Measurements from ENCODE around the gene CHML. TPM values are rescaled to one million over a fixed set of nuclear protein-coding genes. Genes with fewer than 3 reads are reported as not detected.

The CHML gene
- total and polyA plus RNA-seq, 2 experiments from 2014 or later: 3.2 to 7.2 TPM

- in situ Hi-C loops (cut with MboI): no loop called here
- Histone ChIP-seq H3K4me3 (no peak overlapping the region), H3K9me2 (ENCODE audit: insufficient read depth) (no peaks in the 10 kb centered on the region), H3K27me3 (replicated peaks; ENCODE audit: insufficient read depth) (no peaks in the 10 kb centered on the region), H3K79me2 (ENCODE audit: insufficient read depth) (peaks cover 14% of the 10 kb centered on the region), H3K4me2 (ENCODE audit: unreplicated experiment) (no peak overlapping the region), H3K27ac (no peak overlapping the region), H2AFZ (no peak overlapping the region), H4K20me1 (ENCODE audit: insufficient read depth) (no peaks in the 10 kb centered on the region), H3K36me3 (ENCODE audit: low read depth) (no peaks in the 10 kb centered on the region), H3F3A (ENCODE audit: insufficient read depth) (peaks cover 12% of the 10 kb centered on the region), H3K9me3 (ENCODE audit: low read depth) (no peaks in the 10 kb centered on the region), H3K4me1 (ENCODE audit: insufficient read depth) (peaks cover 23% of the 10 kb centered on the region), H3K9ac (no peak overlapping the region)
- TF ChIP-seq EZH2phosphoT487 (IDR thresholded peaks at IDR 0.05; ENCODE audit: insufficient read depth, low read depth) (no peak), EZH2 (IDR thresholded peaks at IDR 0.05; ENCODE audit: insufficient read depth, poor library complexity, severe bottlenecking) (no peak)
- WGBS, 2 experiments (ENCODE audit: low coverage in 1 of 2, low lambda C conversion rate in 2 of 2, missing lambda C conversion rate in 2 of 2): 91 to 100% methylated on average over 1 of the region's 1 CpG
- no peak for DNase-seq
Measured at GRCh38 chr1:241642593-241642944, 2.4 kb upstream of the CHML start.

- Histone ChIP-seq H2AFZ (no peak overlapping the region), H4K20me1 (ENCODE audit: insufficient read depth) (no peaks in the 10 kb centered on the region), H3K36me3 (ENCODE audit: low read depth) (no peaks in the 10 kb centered on the region), H3K4me1 (ENCODE audit: insufficient read depth) (peaks cover 29% of the 10 kb centered on the region), H3K9ac (no peak overlapping the region), H3K79me2 (ENCODE audit: insufficient read depth) (peaks cover 18% of the 10 kb centered on the region), H3K27me3 (replicated peaks; ENCODE audit: insufficient read depth) (no peaks in the 10 kb centered on the region), H3K4me2 (ENCODE audit: unreplicated experiment) (no peak overlapping the region), H3K4me3 (no peak overlapping the region), H3F3A (ENCODE audit: insufficient read depth) (peaks cover 12% of the 10 kb centered on the region), H3K9me2 (ENCODE audit: insufficient read depth) (no peaks in the 10 kb centered on the region), H3K9me3 (ENCODE audit: low read depth) (no peaks in the 10 kb centered on the region), H3K27ac (no peak overlapping the region)
- 68 to 69% methylated on average over 12 of the region's 12 CpGs for WGBS, 2 experiments (ENCODE audit: low coverage in 1 of 2, low lambda C conversion rate in 2 of 2, missing lambda C conversion rate in 2 of 2)
- peak; percentile 48 for DNase-seq
- in situ Hi-C loops (cut with MboI): no loop called here
- TF ChIP-seq EZH2 (IDR thresholded peaks at IDR 0.05; ENCODE audit: insufficient read depth, poor library complexity, severe bottlenecking) (no peak), EZH2phosphoT487 (IDR thresholded peaks at IDR 0.05; ENCODE audit: insufficient read depth, low read depth) (no peak)
Measured at GRCh38 chr1:241641773-241642592, 1.8 kb upstream of the CHML start.

GRCh38 chr1:241640867-241641622 lies 876 bp upstream of the CHML start:
- 91 to 93% methylated on average over 9 of the region's 9 CpGs for WGBS, 2 experiments (ENCODE audit: low coverage in 1 of 2, low lambda C conversion rate in 2 of 2, missing lambda C conversion rate in 2 of 2)
- Histone ChIP-seq H3K27me3 (replicated peaks; ENCODE audit: insufficient read depth) (no peaks in the 10 kb centered on the region), H3K27ac (no peak overlapping the region)

GRCh38 chr1:241639623-241640148 lies 483 bp downstream of the CHML start:
- DNase-seq: peak; percentile 68
- H3K9me3 ChIP-seq (ENCODE audit: low read depth): no peaks in the 10 kb centered on the region
- peak overlapping the region; percentile 84 for H3K4me3 ChIP-seq
- H3K4me1 ChIP-seq (ENCODE audit: insufficient read depth): peaks cover 32% of the 10 kb centered on the region
- no peaks in the 10 kb centered on the region for H4K20me1 ChIP-seq (ENCODE audit: insufficient read depth)
- no peaks in the 10 kb centered on the region for H3K27me3 ChIP-seq (replicated peaks; ENCODE audit: insufficient read depth)
- no peak overlapping the region for H3K27ac ChIP-seq
- peaks cover 12% of the 10 kb centered on the region for H3F3A ChIP-seq (ENCODE audit: insufficient read depth)
- in situ Hi-C loops (cut with MboI): no loop called here
- TF ChIP-seq EZH2 (IDR thresholded peaks at IDR 0.05; ENCODE audit: insufficient read depth, poor library complexity, severe bottlenecking) (no peak), EZH2phosphoT487 (IDR thresholded peaks at IDR 0.05; ENCODE audit: insufficient read depth, low read depth) (no peak)
- no peaks in the 10 kb centered on the region for H3K9me2 ChIP-seq (ENCODE audit: insufficient read depth)
- H3K9ac ChIP-seq: peak overlapping the region; percentile 70
- H3K4me2 ChIP-seq (ENCODE audit: unreplicated experiment): peak overlapping the region; percentile 93
- H3K79me2 ChIP-seq (ENCODE audit: insufficient read depth): peaks cover 33% of the 10 kb centered on the region
- WGBS, 2 experiments (ENCODE audit: low coverage in 1 of 2, low lambda C conversion rate in 2 of 2, missing lambda C conversion rate in 2 of 2): 1 to 2% methylated on average over 31 to 33 of the region's 42 CpGs
- H2AFZ ChIP-seq: peak overlapping the region; percentile 91
- peaks cover 6% of the 10 kb centered on the region; the same call in 1 of the 2 replicates for H3K36me3 ChIP-seq (ENCODE audit: low read depth)

More at GRCh38 chr1:241640867-241641622, 876 bp upstream of the CHML start:
- Histone ChIP-seq H3K4me2 (ENCODE audit: unreplicated experiment) (no peak overlapping the region), H3K36me3 (ENCODE audit: low read depth) (no peaks in the 10 kb centered on the region), H3K4me3 (peak overlapping the region; percentile 84; the same call in 1 of the 2 replicates), H3K9me3 (ENCODE audit: low read depth) (no peaks in the 10 kb centered on the region), H3K4me1 (ENCODE audit: insufficient read depth) (peaks cover 32% of the 10 kb centered on the region), H3F3A (ENCODE audit: insufficient read depth) (peaks cover 12% of the 10 kb centered on the region), H2AFZ (peak overlapping the region; percentile 88), H3K79me2 (ENCODE audit: insufficient read depth) (peaks cover 28% of the 10 kb centered on the region), H4K20me1 (ENCODE audit: insufficient read depth) (no peaks in the 10 kb centered on the region), H3K9ac (no peak overlapping the region), H3K9me2 (ENCODE audit: insufficient read depth) (no peaks in the 10 kb centered on the region)
- TF ChIP-seq EZH2 (IDR thresholded peaks at IDR 0.05; ENCODE audit: insufficient read depth, poor library complexity, severe bottlenecking) (no peak), EZH2phosphoT487 (IDR thresholded peaks at IDR 0.05; ENCODE audit: insufficient read depth, low read depth) (no peak)
- in situ Hi-C loops (cut with MboI): no loop called here
- DNase-seq: no peak
